Measurements from ENCODE around the gene INCENP.

The INCENP gene

GRCh38 chr11:62103986-62104385 lies 19.8 kb upstream of the INCENP start:
- CTCF ChIA-PET, result interaction anchor here (0.6 to 1.9 kb wide), 7 partner anchors 9 to 308 kb away, joined by 3 to 8 read pairs (median 3); no protein-coding TSS in a partner anchor
- H3K36me3 ChIP-seq (ENCODE audit: control insufficient read depth in 2 of 2, insufficient read depth in 1 of 2, low read length in 2 of 2), result no peaks in the 10 kb centered on the region
- POLR2A ChIA-PET, result no interaction called here
- H3K4me1 ChIP-seq (ENCODE audit: control insufficient read depth, insufficient read depth, low read length), result no peaks in the 10 kb centered on the region
- TF ChIP-seq KLF10 (tag by site-specific recombination; IDR thresholded peaks at IDR 0.05), result no peak
- no peak for TF ChIP-seq ZNF114 (tag by site-specific recombination; IDR thresholded peaks at IDR 0.05)
- TF ChIP-seq ZNF26 (tag by site-specific recombination; IDR thresholded peaks at IDR 0.05), result no peak
- TF ChIP-seq ZNF843 (tag by site-specific recombination; IDR thresholded peaks at IDR 0.05), result no peak
- no peak for TF ChIP-seq KLF7 (tag by site-specific recombination; IDR thresholded peaks at IDR 0.05; ENCODE audit: borderline replicate concordance)
- TF ChIP-seq ZBTB49 (tag by site-specific recombination; IDR thresholded peaks at IDR 0.05; ENCODE audit: low read depth), result no peak
- no peak for TF ChIP-seq ZNF473 (tag by site-specific recombination; IDR thresholded peaks at IDR 0.05)
- no peak for TF ChIP-seq ZNF76 (tag by site-specific recombination; IDR thresholded peaks at IDR 0.05; ENCODE audit: borderline replicate concordance, low read depth)
- TF ChIP-seq ZBTB11 (tag by site-specific recombination; conservative IDR thresholded peaks at IDR 0.05; ENCODE audit: low read depth), result no peak
- no peak for TF ChIP-seq ZNF747 (tag by site-specific recombination; IDR thresholded peaks at IDR 0.05)
- TF ChIP-seq GLIS1 (tag by site-specific recombination; IDR thresholded peaks at IDR 0.05), result no peak
- no peak for TF ChIP-seq ZNF16 (tag by site-specific recombination; IDR thresholded peaks at IDR 0.05; ENCODE audit: low read depth)
- no peak for TF ChIP-seq HOXA7 (CRISPR knock-in tag; IDR thresholded peaks at IDR 0.05; ENCODE audit: borderline replicate concordance)
- TF ChIP-seq SCRT1 (tag by site-specific recombination; IDR thresholded peaks at IDR 0.05; ENCODE audit: borderline replicate concordance), result no peak
- no peak for TF ChIP-seq GLIS2 (tag by site-specific recombination; IDR thresholded peaks at IDR 0.05)
- TF ChIP-seq ZNF140 (tag by site-specific recombination; IDR thresholded peaks at IDR 0.05), result no peak
- no peak for TF ChIP-seq ZBTB26 (tag by site-specific recombination; optimal IDR thresholded peaks at IDR 0.05)
- TF ChIP-seq ZNF571 (tag by site-specific recombination; IDR thresholded peaks at IDR 0.05), result no peak
- no peak for TF ChIP-seq BCL11A (tag by site-specific recombination; IDR thresholded peaks at IDR 0.05; ENCODE audit: low read depth)
- H3K27ac ChIP-seq (ENCODE audit: extremely low read depth, low read depth, low read length), result no peak overlapping the region
- no peak overlapping the region for H3K4me3 ChIP-seq (ENCODE audit: low read depth, low read length)
- no peaks in the 10 kb centered on the region for H3K9me3 ChIP-seq (ENCODE audit: control insufficient read depth, insufficient read depth, low read depth, low read length)
